ENCODE results near the gene UBE2D3. TPM values are rescaled to one million over a fixed set of nuclear protein-coding genes. Genes with fewer than 3 reads are reported as not detected.

The UBE2D3 gene
- 100 to 1,000 TPM; 374 to 405 (median 392) TPM for total RNA-seq

GRCh38 chr4:102826890-102827673 is at the start of gene UBE2D3:
Gene UBE2D3 (minus strand): TSS chr4:102827551. CDS start chr4:102826508, 1,043 bp downstream.
- TF ChIP-seq POLR2A (IDR thresholded peaks at IDR 0.05) (peak; percentile 93), POLR2AphosphoS5 (IDR thresholded peaks at IDR 0.05) (peak; percentile 95 to 96 (median 96)), CTCF (IDR thresholded peaks at IDR 0.05) (peak in 1 of 3 donors; percentile 18)
- intact Hi-C loops (cut with DNase I; ENCODE audit: low total_unique reads), result no loop called here

GRCh38 chr4:102871772-102872171 is 44.4 kb upstream of the UBE2D3 start:
- Histone ChIP-seq H3K27me3 (no peaks in the 10 kb centered on the region), H3K27ac (no peak overlapping the region), H3K36me3 (no peaks in the 10 kb centered on the region), H3K9me3 (no peaks in the 10 kb centered on the region), H3K4me3 (no peak overlapping the region), H3K4me1 (no peaks in the 10 kb centered on the region)
- intact Hi-C loops (cut with DNase I; ENCODE audit: low total_unique reads), result no loop called here
- DNase-seq (ENCODE audit: low spot score in 2 of 2), result no peak
- TF ChIP-seq POLR2AphosphoS5 (IDR thresholded peaks at IDR 0.05) (no peak), CTCF (IDR thresholded peaks at IDR 0.05) (no peak), POLR2A (IDR thresholded peaks at IDR 0.05) (no peak)

More at GRCh38 chr4:102826890-102827673, at the start of gene UBE2D3:
- peak; percentile 94 to 96 for DNase-seq (ENCODE audit: low spot score in 2 of 2)
- peak within 1 kb of the TSS; percentile 66 to 91 (median 67) for H3K4me3 ChIP-seq
- H3K9me3 ChIP-seq, result no peaks in the 10 kb centered on the region
- no peaks in the 10 kb centered on the region for H3K27me3 ChIP-seq
- no peaks in the 10 kb centered on the region for H3K36me3 ChIP-seq
- H3K4me1 ChIP-seq, result peaks cover 0 to 23% of the 10 kb centered on the region in 2 donors
- H3K27ac ChIP-seq, result peak within 1 kb of the TSS; percentile 100

GRCh38 chr4:102869569-102870197 is 42.3 kb upstream of the UBE2D3 start:
- TF ChIP-seq CTCF (IDR thresholded peaks at IDR 0.05) (no peak), POLR2A (IDR thresholded peaks at IDR 0.05) (no peak), POLR2AphosphoS5 (IDR thresholded peaks at IDR 0.05) (no peak)
- H3K27me3 ChIP-seq, result no peaks in the 10 kb centered on the region
- H3K4me3 ChIP-seq, result peak overlapping the region; percentile 63 to 77 (median 75)
- intact Hi-C loops (cut with DNase I; ENCODE audit: low total_unique reads), result no loop called here
- no peaks in the 10 kb centered on the region for H3K36me3 ChIP-seq
- no peak for DNase-seq (ENCODE audit: low spot score in 2 of 2)
- peak overlapping the region; percentile 97 to 98 for H3K27ac ChIP-seq
- H3K4me1 ChIP-seq, result no peaks in the 10 kb centered on the region
- no peaks in the 10 kb centered on the region for H3K9me3 ChIP-seq

GRCh38 chr4:102868781-102869568 is 41.6 kb upstream of the UBE2D3 start, which contains the start of gene CISD2:
Gene CISD2 (plus strand): TSS chr4:102868992. CDS start chr4:102869085, 93 bp downstream.
- Histone ChIP-seq H3K9me3 (no peaks in the 10 kb centered on the region), H3K36me3 (no peaks in the 10 kb centered on the region), H3K4me1 (no peaks in the 10 kb centered on the region), H3K27me3 (no peaks in the 10 kb centered on the region), H3K4me3 (peak within 1 kb of the TSS; percentile 63 to 77 (median 75)), H3K27ac (peak within 1 kb of the TSS; percentile 97 to 98)
- DNase-seq (ENCODE audit: low spot score in 2 of 2), result peak; percentile 88 to 91
- intact Hi-C loops (cut with DNase I; ENCODE audit: low total_unique reads), result no loop called here
- TF ChIP-seq POLR2A (IDR thresholded peaks at IDR 0.05), result peak; percentile 80
- peak; percentile 79 to 94 (median 88) for TF ChIP-seq POLR2AphosphoS5 (IDR thresholded peaks at IDR 0.05)
- peak in 1 of 3 donors; percentile 26 for TF ChIP-seq CTCF (IDR thresholded peaks at IDR 0.05)

Measured in breast epithelium (tissue), 4 donors.